ENCODE data around the gene MRRF.

GRCh38 chr9:122314165-122314564, 49.5 kb downstream of the MRRF start:
- TF ChIP-seq POLR2A (IDR thresholded peaks at IDR 0.05) = no peak
- no peak for TF ChIP-seq CTCF (IDR thresholded peaks at IDR 0.05)
